Measurements from ENCODE around the gene CYP51A1. TPM values are rescaled to one million over a fixed set of nuclear protein-coding genes. Genes with fewer than 3 reads are reported as not detected.
"Not testable (repeated sequence)": the region's sequence is repeated elsewhere in the genome, so short reads cannot be mapped to it uniquely, and the experiment has no call there.

Gene CYP51A1
- total and polyA plus RNA-seq, 2 donors from 2014 or later, result 43.0 to 55.8 TPM

DNA sequence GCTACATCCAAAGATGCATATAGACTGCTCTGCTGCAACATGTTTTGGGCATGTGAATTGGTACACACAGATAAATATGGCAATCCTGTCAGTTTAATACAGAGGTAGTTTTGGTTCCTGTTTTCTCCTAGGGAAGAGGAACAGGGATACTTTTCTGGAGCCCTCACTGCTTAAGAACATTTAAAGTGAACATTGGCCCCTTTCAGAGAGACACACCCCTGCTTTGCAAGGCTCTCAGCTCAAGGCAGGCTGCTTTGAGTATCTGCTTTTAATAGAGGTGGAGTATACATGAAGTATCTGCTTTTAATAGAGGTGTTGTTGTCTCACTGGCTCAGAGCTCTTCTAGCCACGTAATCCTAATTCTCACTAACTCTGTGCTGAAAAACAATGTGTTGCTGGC lies 38.9 kb downstream of the CYP51A1 start:
- H3K27ac ChIP-seq (ENCODE audit: low read depth in 2 of 2, low read length in 2 of 2), result no peak overlapping the region
- peaks cover 23 to 49% (median 34%) of the 10 kb centered on the region in 3 donors for H3K36me3 ChIP-seq (ENCODE audit: control insufficient read depth in 2 of 3, insufficient read depth in 3 of 3, low read length in 3 of 3)
- no peaks in the 10 kb centered on the region for H3K4me1 ChIP-seq (ENCODE audit: control insufficient read depth in 2 of 3, insufficient read depth in 2 of 3, low read depth in 1 of 3, low read length in 3 of 3)
- H3K4me3 ChIP-seq (ENCODE audit: low read length in 3 of 3), result no peak overlapping the region
- DNase-seq (no peak), FAIRE-seq (no peak)
- no peaks in the 10 kb centered on the region for H3K9me3 ChIP-seq (ENCODE audit: control insufficient read depth in 2 of 3, insufficient read depth in 1 of 3, low read length in 3 of 3)
- H3K9ac ChIP-seq (ENCODE audit: low read length in 3 of 3), result no peak overlapping the region
- intact Hi-C loops (cut with DNase I), result no loop called here
- TF ChIP-seq, protein P1, sequence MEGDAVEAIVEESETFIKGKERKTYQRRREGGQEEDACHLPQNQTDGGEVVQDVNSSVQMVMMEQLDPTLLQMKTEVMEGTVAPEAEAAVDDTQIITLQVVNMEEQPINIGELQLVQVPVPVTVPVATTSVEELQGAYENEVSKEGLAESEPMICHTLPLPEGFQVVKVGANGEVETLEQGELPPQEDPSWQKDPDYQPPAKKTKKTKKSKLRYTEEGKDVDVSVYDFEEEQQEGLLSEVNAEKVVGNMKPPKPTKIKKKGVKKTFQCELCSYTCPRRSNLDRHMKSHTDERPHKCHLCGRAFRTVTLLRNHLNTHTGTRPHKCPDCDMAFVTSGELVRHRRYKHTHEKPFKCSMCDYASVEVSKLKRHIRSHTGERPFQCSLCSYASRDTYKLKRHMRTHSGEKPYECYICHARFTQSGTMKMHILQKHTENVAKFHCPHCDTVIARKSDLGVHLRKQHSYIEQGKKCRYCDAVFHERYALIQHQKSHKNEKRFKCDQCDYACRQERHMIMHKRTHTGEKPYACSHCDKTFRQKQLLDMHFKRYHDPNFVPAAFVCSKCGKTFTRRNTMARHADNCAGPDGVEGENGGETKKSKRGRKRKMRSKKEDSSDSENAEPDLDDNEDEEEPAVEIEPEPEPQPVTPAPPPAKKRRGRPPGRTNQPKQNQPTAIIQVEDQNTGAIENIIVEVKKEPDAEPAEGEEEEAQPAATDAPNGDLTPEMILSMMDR (IDR thresholded peaks at IDR 0.05; ENCODE audit: borderline replicate concordance, extremely low read depth, insufficient read depth), result no peak
- no peaks in the 10 kb centered on the region for H3K27me3 ChIP-seq (ENCODE audit: control insufficient read depth, insufficient read depth, low read length)

DNA sequence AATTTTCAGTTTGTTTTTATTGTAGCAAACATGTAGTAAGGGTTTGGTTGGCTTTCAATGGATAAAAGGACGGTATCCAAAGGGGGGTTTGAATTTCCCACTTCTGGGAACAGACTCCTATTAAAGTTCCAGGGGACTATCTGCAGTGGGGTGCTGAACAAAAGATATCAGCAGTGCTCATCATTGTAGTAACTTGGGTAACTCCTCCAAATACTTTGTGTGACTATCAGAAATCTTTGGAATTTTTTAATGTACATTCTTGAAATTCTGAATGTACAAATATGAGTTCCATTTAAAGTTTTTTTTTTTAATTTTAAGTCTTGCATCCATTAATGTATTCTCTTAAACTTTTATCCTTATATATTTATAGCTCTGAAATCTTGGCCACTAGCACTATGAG lies 42.1 kb downstream of the CYP51A1 start:
- no peak for FAIRE-seq
- intact Hi-C loops (cut with DNase I), result no loop called here
- H3K4me1 ChIP-seq (ENCODE audit: control insufficient read depth in 2 of 3, insufficient read depth in 2 of 3, low read depth in 1 of 3, low read length in 3 of 3), result no peaks in the 10 kb centered on the region

DNA sequence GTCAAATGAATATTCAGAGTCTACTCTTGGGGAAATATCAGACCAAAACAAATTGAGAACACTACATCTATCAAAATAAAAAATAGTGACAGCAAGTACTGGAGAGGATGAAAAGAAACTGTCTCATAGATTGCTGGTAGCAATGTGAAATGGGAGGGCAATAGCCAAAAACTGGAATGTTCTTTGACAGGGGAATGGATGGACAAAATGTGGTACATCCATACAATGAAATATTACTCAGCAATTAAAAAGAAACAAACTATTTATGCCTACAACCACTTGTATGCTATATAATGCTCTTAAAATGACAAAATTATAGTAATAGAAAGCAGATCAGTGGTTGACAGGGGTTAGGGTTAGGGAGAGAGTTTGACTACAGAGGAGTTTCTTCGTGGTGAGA lies 46.0 kb downstream of the CYP51A1 start:
- H3K9me3 ChIP-seq (ENCODE audit: control insufficient read depth in 2 of 3, insufficient read depth in 1 of 3, low read length in 3 of 3), result peaks cover 0 to 4% (median 0%) of the 10 kb centered on the region in 3 donors
- H3K4me1 ChIP-seq (ENCODE audit: control insufficient read depth in 2 of 3, insufficient read depth in 2 of 3, low read depth in 1 of 3, low read length in 3 of 3), result no peaks in the 10 kb centered on the region
- intact Hi-C loops (cut with DNase I), result no loop called here
- DNase-seq (no peak), FAIRE-seq (no peak)
- peaks cover 17 to 52% (median 26%) of the 10 kb centered on the region in 3 donors for H3K36me3 ChIP-seq (ENCODE audit: control insufficient read depth in 2 of 3, insufficient read depth in 3 of 3, low read length in 3 of 3)
- H3K9ac ChIP-seq (ENCODE audit: low read length in 3 of 3), result no peak overlapping the region
- no peaks in the 10 kb centered on the region for H3K27me3 ChIP-seq (ENCODE audit: control insufficient read depth, insufficient read depth, low read length)
- H3K27ac ChIP-seq (ENCODE audit: low read depth in 2 of 2, low read length in 2 of 2), result no peak overlapping the region
- no peak overlapping the region for H3K4me3 ChIP-seq (ENCODE audit: low read length in 3 of 3)
- TF ChIP-seq, protein P1 (IDR thresholded peaks at IDR 0.05; ENCODE audit: borderline replicate concordance, extremely low read depth, insufficient read depth), result no peak

More for the DNA sequence above, 42.1 kb downstream of the CYP51A1 start:
- H3K27ac ChIP-seq (ENCODE audit: low read depth in 2 of 2, low read length in 2 of 2), result no peak overlapping the region
- H3K36me3 ChIP-seq (ENCODE audit: control insufficient read depth in 2 of 3, insufficient read depth in 3 of 3, low read length in 3 of 3), result peaks cover 15 to 42% (median 28%) of the 10 kb centered on the region in 3 donors
- TF ChIP-seq, protein P1 (IDR thresholded peaks at IDR 0.05; ENCODE audit: borderline replicate concordance, extremely low read depth, insufficient read depth), result no peak
- no peak overlapping the region for H3K4me3 ChIP-seq (ENCODE audit: low read length in 3 of 3)
- H3K27me3 ChIP-seq (ENCODE audit: control insufficient read depth, insufficient read depth, low read length), result no peaks in the 10 kb centered on the region
- peaks cover 0 to 4% (median 0%) of the 10 kb centered on the region in 3 donors for H3K9me3 ChIP-seq (ENCODE audit: control insufficient read depth in 2 of 3, insufficient read depth in 1 of 3, low read length in 3 of 3)
- H3K9ac ChIP-seq (ENCODE audit: low read length in 3 of 3), result no peak overlapping the region
- DNase-seq, result no peak

DNA sequence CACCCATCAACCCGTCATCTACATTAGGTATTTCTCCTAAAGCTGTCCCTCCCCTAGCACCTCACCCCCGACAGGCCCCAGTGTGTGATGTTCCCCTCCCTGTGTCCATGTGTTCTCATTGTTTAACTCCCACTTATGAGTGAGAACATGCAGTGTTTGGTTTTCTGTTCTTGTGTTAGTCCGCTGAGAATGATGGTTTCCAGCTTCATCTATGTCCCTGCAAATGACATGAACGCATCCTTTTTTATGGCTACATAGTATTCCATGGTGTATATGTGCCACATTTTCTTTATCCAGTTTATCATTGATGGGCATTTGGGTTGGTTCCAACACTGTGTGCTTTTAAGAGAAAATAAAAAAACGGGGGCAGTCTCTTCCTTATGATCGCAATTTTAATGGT lies 50.4 kb downstream of the CYP51A1 start:
- H3K9me3 ChIP-seq (ENCODE audit: control insufficient read depth in 2 of 3, insufficient read depth in 1 of 3, low read length in 3 of 3); FAIRE-seq; H3K27ac ChIP-seq (ENCODE audit: low read depth in 2 of 2, low read length in 2 of 2); H3K4me3 ChIP-seq (ENCODE audit: low read length in 3 of 3); H3K9ac ChIP-seq (ENCODE audit: low read length in 3 of 3); H3K27me3 ChIP-seq (ENCODE audit: control insufficient read depth, insufficient read depth, low read length); intact Hi-C loops (cut with DNase I); DNase-seq; H3K4me1 ChIP-seq (ENCODE audit: control insufficient read depth in 2 of 3, insufficient read depth in 2 of 3, low read depth in 1 of 3, low read length in 3 of 3): not testable (repeated sequence)
- H3K36me3 ChIP-seq (ENCODE audit: control insufficient read depth in 2 of 3, insufficient read depth in 3 of 3, low read length in 3 of 3), result peaks cover 13 to 50% (median 20%) of the 10 kb centered on the region in 3 donors
